ENCODE data around the gene PRDM10.

- TF ChIP-seq CTCF (IDR thresholded peaks at IDR 0.05 in 2 of 3, conservative IDR thresholded peaks at IDR 0.05 in 1 of 3; ENCODE audit: borderline replicate concordance in 1 of 3, insufficient read depth in 1 of 3, low read depth in 2 of 3, low read length in 2 of 3) (no peak), EGR1 (IDR thresholded peaks at IDR 0.05; ENCODE audit: low read depth) (no peak), POLR2A (IDR thresholded peaks at IDR 0.05; ENCODE audit: borderline replicate concordance, extremely low read depth, insufficient read depth, insufficient read length) (no peak)
These were observed 30.3 kb upstream of the PRDM10 start for GRCh38 chr11:130032931-130033330.
